Neural cell (in vitro differentiated cells): ENCODE data around the gene CD58. TPM values are rescaled to one million over a fixed set of nuclear protein-coding genes. Genes with fewer than 3 reads are reported as not detected.

Source experiments
- H2AFZ ChIP-seq: fragments of 200-600, 300-800 bp; sonication (generic), shearing (Covaris generic); 2 replicates; pipeline ENCODE4 v1.6.0; 2014; ENCODE audit warnings: low read depth, mild to moderate bottlenecking, antibody characterized with exemption, low read length, moderate library complexity
- H3F3A ChIP-seq: fragments of 200-600 bp; shearing (Covaris generic); 2 replicates; pipeline ENCODE4 v1.6.1; 2016; ENCODE audit warnings: mild to moderate bottlenecking, moderate library complexity, mixed read lengths, antibody characterized with exemption, low read length; ENCODE audit not compliant: insufficient read depth, poor library complexity, severe bottlenecking
- H3K27ac ChIP-seq: fragments of 200-600, 300-800 bp; sonication (generic), shearing (Covaris generic); 2 replicates; pipeline ENCODE4 v1.5.1; 2014; ENCODE audit warnings: mild to moderate bottlenecking, low read length, moderate library complexity
- H3K27me3 ChIP-seq: fragments of 300-800, 200-600 bp; sonication (generic), shearing (Covaris generic); 2 replicates; pipeline ENCODE4 v1.6.0; 2014; ENCODE audit warnings: mild to moderate bottlenecking, low read depth, low read length, moderate library complexity; ENCODE audit not compliant: insufficient read depth
- H3K36me3 ChIP-seq: fragments of 300-800, 200-600 bp; sonication (generic), shearing (Covaris generic); 2 replicates; pipeline ENCODE4 v1.5.1; 2014; ENCODE audit warnings: mild to moderate bottlenecking, antibody characterized with exemption, low read length, moderate library complexity; ENCODE audit not compliant: insufficient read depth
- H3K4me2 ChIP-seq: fragments of 300-800, 200-600 bp; sonication (generic), shearing (Covaris generic); 2 replicates; pipeline ENCODE4 v1.6.0; 2014; ENCODE audit warnings: mild to moderate bottlenecking, low read length
- H3K4me3 ChIP-seq: fragments of 300-800, 200-600 bp; sonication (generic), shearing (Covaris generic); 2 replicates; pipeline ENCODE4 v1.5.1; 2014; ENCODE audit warnings: mild to moderate bottlenecking, low read length, moderate library complexity
- H3K79me2 ChIP-seq: fragments of 200-600 bp; shearing (Covaris generic); replicated peaks from 2 replicates; pipeline ENCODE4 v1.6.0; 2014; ENCODE audit warnings: mild to moderate bottlenecking, low read length, moderate library complexity; ENCODE audit not compliant: insufficient read depth
- H3K9ac ChIP-seq: fragments of 300-800, 200-600 bp; sonication (generic), shearing (Covaris generic); 2 replicates; pipeline ENCODE4 v1.6.1; 2016; ENCODE audit warnings: mild to moderate bottlenecking, low read length, mixed read lengths
- H3K9me2 ChIP-seq: fragments of 200-600 bp; shearing (Covaris generic); 2 replicates; pipeline ENCODE4 v1.6.1; 2016; ENCODE audit warnings: mild to moderate bottlenecking, low read length, mixed read lengths; ENCODE audit not compliant: insufficient read depth
- H3K9me3 ChIP-seq: fragments of 200-600, 300-800 bp; sonication (generic), shearing (Covaris generic); 2 replicates; pipeline ENCODE4 v1.6.1; 2016; ENCODE audit warnings: mild to moderate bottlenecking, mixed run types, low read length, moderate library complexity, mixed read lengths
- H4K20me1 ChIP-seq: fragments of 200-600 bp; shearing (Covaris generic); 2 replicates; pipeline ENCODE4 v1.6.1; 2016; ENCODE audit warnings: mild to moderate bottlenecking, mixed run types; ENCODE audit not compliant: insufficient read depth
- CTCF ChIP-seq: fragments of 450-650 bp; IDR thresholded peaks from 2 replicates; pipeline ENCODE4 v1.5.1; 2014; ENCODE audit warnings: antibody characterized with exemption, mild to moderate bottlenecking, moderate library complexity; ENCODE audit not compliant: poor library complexity, severe bottlenecking
- EP300 ChIP-seq: fragments of 450-650 bp; conservative IDR thresholded peaks from 2 replicates; pipeline ENCODE4 v1.6.1; 2014; ENCODE audit warnings: antibody characterized with exemption, mild to moderate bottlenecking, moderate library complexity; ENCODE audit not compliant: poor library complexity, severe bottlenecking
- EZH2 ChIP-seq: fragments of 200-600, 300-800 bp; shearing (Covaris generic), sonication (generic); IDR thresholded peaks from 2 replicates; pipeline ENCODE4 v1.6.1; 2014; ENCODE audit warnings: antibody characterized with exemption, low read length, borderline replicate concordance, mild to moderate bottlenecking; ENCODE audit not compliant: insufficient read depth, poor library complexity, severe bottlenecking
- MXI1 ChIP-seq: fragments of 450-650 bp; conservative IDR thresholded peaks from 2 replicates; pipeline ENCODE4 v1.6.1; 2014; ENCODE audit warnings: antibody characterized with exemption, mild to moderate bottlenecking; ENCODE audit not compliant: poor library complexity, severe bottlenecking
- POLR2AphosphoS5 ChIP-seq: IDR thresholded peaks from 2 replicates; pipeline ENCODE4 v1.6.1; 2012
- RAD21 ChIP-seq: fragments of 450-650 bp; conservative IDR thresholded peaks from 2 replicates; pipeline ENCODE4 v1.6.1; 2014; ENCODE audit warnings: antibody characterized with exemption, mild to moderate bottlenecking, moderate library complexity
- REST ChIP-seq: IDR thresholded peaks from 2 replicates; pipeline ENCODE4 v1.6.1; 2012; ENCODE audit warnings: borderline replicate concordance
- SMC3 ChIP-seq: fragments of 450-650 bp; conservative IDR thresholded peaks from 2 replicates; pipeline ENCODE4 v1.6.1; 2014; ENCODE audit warnings: antibody characterized with exemption, mild to moderate bottlenecking, moderate library complexity; ENCODE audit not compliant: poor library complexity
- TAF1 ChIP-seq: IDR thresholded peaks from 2 replicates; pipeline ENCODE4 v1.6.1; 2012; ENCODE audit warnings: low read depth
- polyA plus RNA-seq: library from polyadenylated mRNA; depleted of rRNA; stranded (reverse); fragments of >200 nt; gene quantifications from 2 replicates; pipeline ENCODE4 v1.2.3, GENCODE V29; 2014

CD58 gene
- polyA plus RNA-seq, 1 donor from 2014 or later, result 1.8 TPM

GRCh38 chr1:116490588-116490987 lies 80.2 kb downstream of the CD58 start:
- Histone ChIP-seq H3K27ac (peak overlapping the region; percentile 94), H3K4me2 (peak overlapping the region; percentile 74), H3F3A (no peaks in the 10 kb centered on the region), H3K9me3 (no peaks in the 10 kb centered on the region), H3K9me2 (no peaks in the 10 kb centered on the region), H4K20me1 (no peaks in the 10 kb centered on the region), H3K4me3 (peak overlapping the region; percentile 56), H2AFZ (no peak overlapping the region), H3K36me3 (no peaks in the 10 kb centered on the region), H3K79me2 (no peaks in the 10 kb centered on the region), H3K9ac (peak overlapping the region; percentile 67), H3K27me3 (no peaks in the 10 kb centered on the region)
- no peak for TF ChIP-seq RAD21
- no peak for TF ChIP-seq CTCF
- TF ChIP-seq POLR2AphosphoS5, result no peak
- no peak for TF ChIP-seq TAF1
- TF ChIP-seq EZH2, result no peak
- TF ChIP-seq SMC3, result no peak
- no peak for TF ChIP-seq REST
- TF ChIP-seq MXI1, result no peak
- no peak for TF ChIP-seq EP300

GRCh38 chr1:116489231-116489697 lies 81.6 kb downstream of the CD58 start:
- no peaks in the 10 kb centered on the region for H3K36me3 ChIP-seq

More at GRCh38 chr1:116489231-116489697, 81.6 kb downstream of the CD58 start:
- Histone ChIP-seq H3K9me2 (no peaks in the 10 kb centered on the region), H3K4me2 (no peak overlapping the region), H2AFZ (no peak overlapping the region), H4K20me1 (no peaks in the 10 kb centered on the region), H3K9ac (no peak overlapping the region), H3K27me3 (no peaks in the 10 kb centered on the region), H3K79me2 (no peaks in the 10 kb centered on the region), H3F3A (no peaks in the 10 kb centered on the region), H3K4me3 (no peak overlapping the region), H3K27ac (no peak overlapping the region), H3K9me3 (no peaks in the 10 kb centered on the region)
- TF ChIP-seq CTCF (no peak), EP300 (no peak), TAF1 (no peak), REST (no peak), SMC3 (no peak), EZH2 (no peak), MXI1 (no peak), RAD21 (no peak), POLR2AphosphoS5 (no peak)
